ENCODE measurements around the gene ABHD12B. TPM values are rescaled to one million over a fixed set of nuclear protein-coding genes. Genes with fewer than 3 reads are reported as not detected.
A peak's percentile ranks its signal among the peaks of the same experiment; 100 is the strongest.

The ABHD12B gene
- total and polyA plus RNA-seq, 2 of the 13 experiments (the other 11 are each of a cell fraction or from before 2014, with no cell fraction given), result not detected

DNA sequence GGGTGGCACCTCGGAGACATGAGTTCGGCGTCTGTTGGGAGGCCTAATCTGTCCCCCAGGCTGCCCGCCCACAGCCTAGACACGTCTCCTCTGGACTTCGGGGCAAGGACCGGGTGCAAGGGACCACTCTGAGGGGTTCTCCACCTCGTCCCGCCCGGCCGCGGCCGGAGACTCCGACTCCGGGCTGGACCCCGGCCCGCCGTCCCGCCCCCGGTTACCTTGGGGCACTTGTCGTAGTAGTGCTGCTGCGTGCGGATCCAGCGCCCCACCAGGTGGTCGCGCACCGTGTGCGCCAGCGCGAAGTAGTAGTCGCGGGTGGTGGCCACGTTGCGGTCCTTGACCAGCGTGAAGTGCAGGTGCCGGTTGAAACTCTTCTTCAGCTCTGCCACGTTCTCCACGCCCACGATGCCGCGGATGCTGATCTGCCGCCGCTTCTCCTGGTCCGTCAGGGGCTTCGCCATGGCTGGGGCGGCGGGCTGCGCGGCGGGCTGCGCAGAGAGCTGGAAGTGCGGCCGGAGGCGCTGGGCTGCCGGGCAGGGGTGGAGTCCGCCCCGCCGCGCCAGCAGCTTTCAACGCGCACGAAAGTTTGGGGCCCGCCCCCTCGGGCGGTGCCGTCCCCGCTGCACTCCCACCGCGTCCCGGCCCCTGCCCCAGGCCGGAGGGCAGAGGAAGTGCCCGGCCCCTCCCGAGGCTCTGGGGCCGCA is 72.2 kb downstream of the ABHD12B start, which contains the start of gene PYGL (continued):
- TF ChIP-seq, protein P1, sequence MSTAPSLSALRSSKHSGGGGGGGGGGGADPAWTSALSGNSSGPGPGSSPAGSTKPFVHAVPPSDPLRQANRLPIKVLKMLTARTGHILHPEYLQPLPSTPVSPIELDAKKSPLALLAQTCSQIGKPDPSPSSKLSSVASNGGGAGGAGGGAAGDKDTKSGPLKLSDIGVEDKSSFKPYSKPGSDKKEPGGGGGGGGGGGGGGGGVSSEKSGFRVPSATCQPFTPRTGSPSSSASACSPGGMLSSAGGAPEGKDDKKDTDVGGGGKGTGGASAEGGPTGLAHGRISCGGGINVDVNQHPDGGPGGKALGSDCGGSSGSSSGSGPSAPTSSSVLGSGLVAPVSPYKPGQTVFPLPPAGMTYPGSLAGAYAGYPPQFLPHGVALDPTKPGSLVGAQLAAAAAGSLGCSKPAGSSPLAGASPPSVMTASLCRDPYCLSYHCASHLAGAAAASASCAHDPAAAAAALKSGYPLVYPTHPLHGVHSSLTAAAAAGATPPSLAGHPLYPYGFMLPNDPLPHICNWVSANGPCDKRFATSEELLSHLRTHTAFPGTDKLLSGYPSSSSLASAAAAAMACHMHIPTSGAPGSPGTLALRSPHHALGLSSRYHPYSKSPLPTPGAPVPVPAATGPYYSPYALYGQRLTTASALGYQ (CRISPR knock-in tag; IDR thresholded peaks at IDR 0.05), result no peak; the same call in 1 of the 2 replicates
- TF ChIP-seq NFKB2 (CRISPR knock-in tag; IDR thresholded peaks at IDR 0.05; ENCODE audit: borderline replicate concordance), result peak; percentile 77; the same call in 1 of the 2 replicates
- no peak for TF ChIP-seq FOXM1 (CRISPR knock-in tag; IDR thresholded peaks at IDR 0.05)
- peak; percentile 62; the same call in 1 of the 2 replicates for TF ChIP-seq ZNF225 (CRISPR knock-in tag; IDR thresholded peaks at IDR 0.05)
- peak; percentile 98 for TF ChIP-seq RBFOX2 (IDR thresholded peaks at IDR 0.05; ENCODE audit: low read depth, low read length)
- TF ChIP-seq PHB2 (IDR thresholded peaks at IDR 0.05; ENCODE audit: partially characterized antibody), result no peak
- TF ChIP-seq ERF (CRISPR knock-in tag; IDR thresholded peaks at IDR 0.05), result peak; percentile 36; the same call in 1 of the 2 replicates
- TF ChIP-seq, protein P2, sequence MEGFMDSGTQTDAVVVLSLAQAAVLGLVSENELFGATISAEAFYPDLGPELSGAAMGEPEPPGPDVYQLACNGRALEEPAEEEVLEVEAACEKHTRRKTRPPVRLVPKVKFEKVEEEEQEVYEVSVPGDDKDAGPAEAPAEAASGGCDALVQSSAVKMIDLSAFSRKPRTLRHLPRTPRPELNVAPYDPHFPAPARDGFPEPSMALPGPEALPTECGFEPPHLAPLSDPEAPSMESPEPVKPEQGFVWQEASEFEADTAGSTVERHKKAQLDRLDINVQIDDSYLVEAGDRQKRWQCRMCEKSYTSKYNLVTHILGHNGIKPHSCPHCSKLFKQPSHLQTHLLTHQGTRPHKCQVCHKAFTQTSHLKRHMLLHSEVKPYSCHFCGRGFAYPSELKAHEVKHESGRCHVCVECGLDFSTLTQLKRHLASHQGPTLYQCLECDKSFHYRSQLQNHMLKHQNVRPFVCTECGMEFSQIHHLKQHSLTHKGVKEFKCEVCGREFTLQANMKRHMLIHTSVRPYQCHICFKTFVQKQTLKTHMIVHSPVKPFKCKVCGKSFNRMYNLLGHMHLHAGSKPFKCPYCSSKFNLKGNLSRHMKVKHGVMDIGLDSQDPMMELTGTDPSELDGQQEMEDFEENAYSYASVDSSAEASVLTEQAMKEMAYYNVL (CRISPR knock-in tag; IDR thresholded peaks at IDR 0.05; ENCODE audit: borderline replicate concordance), result no peak
- peak; percentile 44; the same call in 1 of the 2 replicates for TF ChIP-seq MED1 (CRISPR knock-in tag; IDR thresholded peaks at IDR 0.05)
- peak; percentile 56; the same call in 1 of the 2 replicates for TF ChIP-seq CHCHD3 (CRISPR knock-in tag; IDR thresholded peaks at IDR 0.05)
- TF ChIP-seq ZNF383 (CRISPR knock-in tag; IDR thresholded peaks at IDR 0.05; ENCODE audit: borderline replicate concordance), result no peak
- no peak for TF ChIP-seq EZH2 (conservative IDR thresholded peaks at IDR 0.05; ENCODE audit: low read depth, low read length)
- 0 out of 2 replicates have a peak, but pooled peaks have one; percentile 7 for TF ChIP-seq KAT7 (CRISPR knock-in tag; IDR thresholded peaks at IDR 0.05; ENCODE audit: borderline replicate concordance)
- no peak for TF ChIP-seq ZNF431 (CRISPR knock-in tag; IDR thresholded peaks at IDR 0.05; ENCODE audit: borderline replicate concordance, low read depth)
- TF ChIP-seq NFATC3 (CRISPR knock-in tag; IDR thresholded peaks at IDR 0.05), result no peak
- peak; percentile 56; the same call in 1 of the 2 replicates for TF ChIP-seq KLF12 (CRISPR knock-in tag; IDR thresholded peaks at IDR 0.05; ENCODE audit: borderline replicate concordance)
- no peak for TF ChIP-seq HCFC1 (IDR thresholded peaks at IDR 0.05; ENCODE audit: low read depth, low read length)
- TF ChIP-seq MIER2 (CRISPR knock-in tag; IDR thresholded peaks at IDR 0.05), result no peak
- TF ChIP-seq, protein P3, sequence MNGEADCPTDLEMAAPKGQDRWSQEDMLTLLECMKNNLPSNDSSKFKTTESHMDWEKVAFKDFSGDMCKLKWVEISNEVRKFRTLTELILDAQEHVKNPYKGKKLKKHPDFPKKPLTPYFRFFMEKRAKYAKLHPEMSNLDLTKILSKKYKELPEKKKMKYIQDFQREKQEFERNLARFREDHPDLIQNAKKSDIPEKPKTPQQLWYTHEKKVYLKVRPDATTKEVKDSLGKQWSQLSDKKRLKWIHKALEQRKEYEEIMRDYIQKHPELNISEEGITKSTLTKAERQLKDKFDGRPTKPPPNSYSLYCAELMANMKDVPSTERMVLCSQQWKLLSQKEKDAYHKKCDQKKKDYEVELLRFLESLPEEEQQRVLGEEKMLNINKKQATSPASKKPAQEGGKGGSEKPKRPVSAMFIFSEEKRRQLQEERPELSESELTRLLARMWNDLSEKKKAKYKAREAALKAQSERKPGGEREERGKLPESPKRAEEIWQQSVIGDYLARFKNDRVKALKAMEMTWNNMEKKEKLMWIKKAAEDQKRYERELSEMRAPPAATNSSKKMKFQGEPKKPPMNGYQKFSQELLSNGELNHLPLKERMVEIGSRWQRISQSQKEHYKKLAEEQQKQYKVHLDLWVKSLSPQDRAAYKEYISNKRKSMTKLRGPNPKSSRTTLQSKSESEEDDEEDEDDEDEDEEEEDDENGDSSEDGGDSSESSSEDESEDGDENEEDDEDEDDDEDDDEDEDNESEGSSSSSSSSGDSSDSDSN (CRISPR knock-in tag; IDR thresholded peaks at IDR 0.05), result peak; percentile 85
- TF ChIP-seq MBD4 (IDR thresholded peaks at IDR 0.05; ENCODE audit: borderline replicate concordance, low read length), result no peak
- TF ChIP-seq, protein P4, sequence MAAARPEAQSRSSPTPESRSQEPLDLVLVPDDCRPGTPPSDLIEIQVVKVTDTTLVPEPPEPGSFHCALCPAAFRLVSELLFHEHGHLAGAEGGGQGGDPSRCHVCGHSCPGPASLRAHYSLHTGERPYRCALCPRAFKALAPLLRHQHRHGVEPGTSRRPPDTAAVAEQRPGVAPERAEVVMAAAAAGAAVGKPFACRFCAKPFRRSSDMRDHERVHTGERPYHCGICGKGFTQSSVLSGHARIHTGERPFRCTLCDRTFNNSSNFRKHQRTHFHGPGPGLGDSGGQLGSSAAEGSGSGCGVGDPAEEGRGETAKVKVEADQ (CRISPR knock-in tag; IDR thresholded peaks at IDR 0.05; ENCODE audit: borderline replicate concordance), result no peak
- TF ChIP-seq AKAP8 (CRISPR knock-in tag; IDR thresholded peaks at IDR 0.05), result peak; percentile 46; the same call in 1 of the 2 replicates
- TF ChIP-seq TMF1 (CRISPR knock-in tag; IDR thresholded peaks at IDR 0.05; ENCODE audit: low read depth), result no peak
- no peak for TF ChIP-seq PRMT3 (CRISPR knock-in tag; IDR thresholded peaks at IDR 0.05; ENCODE audit: borderline replicate concordance, low read depth)
